GM12878 (cell line): ENCODE results near the gene BBC3. TPM values are rescaled to one million over a fixed set of nuclear protein-coding genes. Genes with fewer than 3 reads are reported as not detected.

Experiments used
- BCLAF1 ChIP-seq: fragments of 450-650 bp; IDR thresholded peaks from 2 replicates; pipeline ENCODE4 v1.6.1; 2017; ENCODE audit warnings: antibody characterized with exemption, mild to moderate bottlenecking, moderate library complexity
- BHLHE40 ChIP-seq, 2 experiments: fragments of 450-650 bp in 1 of 2; IDR thresholded peaks; 2 replicates each; pipeline ENCODE4 v1.6.1; 2011 to 2017; ENCODE audit warnings: low read depth in 2 of 2, borderline replicate concordance in 1 of 2, improper control_type of control experiment in 1 of 2, low read length in 1 of 2, mild to moderate bottlenecking in 1 of 2
- BMI1 ChIP-seq: fragments of 450-650 bp; IDR thresholded peaks from 2 replicates; pipeline ENCODE4 v1.6.1; 2016; ENCODE audit warnings: mild to moderate bottlenecking, moderate library complexity, borderline replicate concordance
- CHD1 ChIP-seq: IDR thresholded peaks from 2 replicates; pipeline ENCODE4 v1.6.1; 2012; ENCODE audit warnings: low read depth, low read length, improper control_type of control experiment
- ETV6 ChIP-seq, 2 experiments: fragments of 450-650 bp in 1 of 2; IDR thresholded peaks in 1 of 2; conservative IDR thresholded peaks in 1 of 2; 2 replicates each; pipeline ENCODE4 v1.6.1; 2014; ENCODE audit warnings: antibody characterized with exemption in 1 of 2, borderline replicate concordance in 1 of 2, low read depth in 1 of 2, mild to moderate bottlenecking in 1 of 2, moderate library complexity in 1 of 2
- FOS ChIP-seq: IDR thresholded peaks from 3 replicates; pipeline ENCODE4 v1.6.1; 2011; ENCODE audit warnings: borderline replicate concordance; ENCODE audit not compliant: insufficient read length; ENCODE audit errors: extremely low read depth
- HCFC1 ChIP-seq: fragments of 150-350 bp; IDR thresholded peaks from 2 replicates; pipeline ENCODE4 v1.6.1; 2014; ENCODE audit warnings: low read length
- NFYB ChIP-seq: IDR thresholded peaks from 2 replicates; pipeline ENCODE4 v1.6.1; 2011; ENCODE audit warnings: low read depth, mild to moderate bottlenecking, low read length, improper control_type of control experiment, moderate library complexity; ENCODE audit not compliant: insufficient read depth
- RAD21 ChIP-seq: IDR thresholded peaks from 2 replicates; pipeline ENCODE4 v1.6.1; 2011; ENCODE audit warnings: mild to moderate bottlenecking, low read depth, low read length, moderate library complexity; ENCODE audit not compliant: insufficient read depth
- SUZ12 ChIP-seq: fragments of 200-600 bp; sonication (generic); IDR thresholded peaks from one replicate; pipeline ENCODE4 v1.6.1; 2018; ENCODE audit warnings: antibody characterized with exemption, mild to moderate bottlenecking; ENCODE audit not compliant: unreplicated experiment
- USF1 ChIP-seq: IDR thresholded peaks from 2 replicates; pipeline ENCODE4 v1.6.1; 2011; ENCODE audit warnings: borderline replicate concordance, low read depth, mild to moderate bottlenecking, moderate library complexity, mixed read lengths, low read length; ENCODE audit not compliant: insufficient read depth; ENCODE audit errors: extremely low read length
- ZBTB33 ChIP-seq: fragments of 450-650 bp; IDR thresholded peaks from 2 replicates; pipeline ENCODE4 v1.6.1; 2017; ENCODE audit warnings: mild to moderate bottlenecking
- ZNF24 ChIP-seq: fragments of 450-650 bp; IDR thresholded peaks from 2 replicates; pipeline ENCODE4 v1.6.1; 2017; ENCODE audit warnings: antibody characterized with exemption, mild to moderate bottlenecking
- ZNF274 ChIP-seq: IDR thresholded peaks from one replicate; pipeline ENCODE4 v1.8.0; 2011; ENCODE audit not compliant: insufficient read length, insufficient read depth
- polyA plus RNA-seq, 11 experiments: library from polyadenylated mRNA; depleted of rRNA in 4 of 11; unstranded in 6 of 11; stranded (reverse) in 5 of 11; fragments of >200 nt; fragmentation: Nextera tagmentation in 4 of 11; fragmentation: Illumina TruSeq in 1 of 11; extraction: Ambion mirVana in 4 of 11; extraction: Trizol in 1 of 11; gene quantifications; 1 replicate in 1 of 11; 2 replicates in 10 of 11; pipeline versions ENCODE4 v1.2.1 to v1.2.3, GENCODE V29; 2011 to 2016; ENCODE audit warnings: inconsistent platforms in 2 of 11, missing spikeins in 2 of 11, low read depth in 1 of 11
- total RNA-seq, 4 experiments: library from RNA; depleted of rRNA in 3 of 4; stranded (reverse); fragments of >200 nt in 3 of 4; fragmentation: Illumina TruSeq in 1 of 4; extraction: Trizol in 1 of 4; gene quantifications; 2 replicates each; pipeline versions ENCODE4 v1.2.1 to v1.2.3, GENCODE V29; 2013 to 2021
- TF ChIP-seq, protein P1 (sequence below): IDR thresholded peaks from 2 replicates; pipeline ENCODE4 v1.6.1; 2012; ENCODE audit warnings: low read depth, low read length, improper control_type of control experiment
- TF ChIP-seq, protein P2 (sequence below): IDR thresholded peaks from 2 replicates; pipeline ENCODE4 v1.6.1; 2012; ENCODE audit warnings: improper control_type of control experiment, low read depth, low read length; ENCODE audit not compliant: insufficient replicate concordance

The BBC3 gene
- total and polyA plus RNA-seq, 10 of the 15 experiments (the other 5 are each of a cell fraction or from before 2014, with no cell fraction given), result 0.10 to 17.9 (median 7.5) TPM

- no peak for TF ChIP-seq BCLAF1
- TF ChIP-seq, protein P1, sequence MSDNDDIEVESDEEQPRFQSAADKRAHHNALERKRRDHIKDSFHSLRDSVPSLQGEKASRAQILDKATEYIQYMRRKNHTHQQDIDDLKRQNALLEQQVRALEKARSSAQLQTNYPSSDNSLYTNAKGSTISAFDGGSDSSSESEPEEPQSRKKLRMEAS, result peak; percentile 22; the same call in 1 of the 2 replicates
- TF ChIP-seq ZNF24, result no peak
- no peak for TF ChIP-seq FOS
- TF ChIP-seq ETV6 (conservative IDR thresholded peaks at IDR 0.05 in 1 of 2, IDR thresholded peaks at IDR 0.05 in 1 of 2; ENCODE audit: borderline replicate concordance in 1 of 2, low read depth in 1 of 2), result 0 out of 4 replicates have a peak, but pooled peaks of 1 of the 2 experiments have one; percentile 38
- TF ChIP-seq NFYB, result no peak
- no peak for TF ChIP-seq ZBTB33
- no peak for TF ChIP-seq BMI1
- no peak for TF ChIP-seq CHD1
- TF ChIP-seq HCFC1, result peak; percentile 16; the same call in 1 of the 2 replicates
- peak; percentile 33 to 62; a peak in 1 of 4 replicates for TF ChIP-seq BHLHE40 (IDR thresholded peaks at IDR 0.05; ENCODE audit: borderline replicate concordance in 1 of 2, low read depth in 2 of 2, low read length in 1 of 2)
- no peak for TF ChIP-seq SUZ12
- TF ChIP-seq, protein P2, sequence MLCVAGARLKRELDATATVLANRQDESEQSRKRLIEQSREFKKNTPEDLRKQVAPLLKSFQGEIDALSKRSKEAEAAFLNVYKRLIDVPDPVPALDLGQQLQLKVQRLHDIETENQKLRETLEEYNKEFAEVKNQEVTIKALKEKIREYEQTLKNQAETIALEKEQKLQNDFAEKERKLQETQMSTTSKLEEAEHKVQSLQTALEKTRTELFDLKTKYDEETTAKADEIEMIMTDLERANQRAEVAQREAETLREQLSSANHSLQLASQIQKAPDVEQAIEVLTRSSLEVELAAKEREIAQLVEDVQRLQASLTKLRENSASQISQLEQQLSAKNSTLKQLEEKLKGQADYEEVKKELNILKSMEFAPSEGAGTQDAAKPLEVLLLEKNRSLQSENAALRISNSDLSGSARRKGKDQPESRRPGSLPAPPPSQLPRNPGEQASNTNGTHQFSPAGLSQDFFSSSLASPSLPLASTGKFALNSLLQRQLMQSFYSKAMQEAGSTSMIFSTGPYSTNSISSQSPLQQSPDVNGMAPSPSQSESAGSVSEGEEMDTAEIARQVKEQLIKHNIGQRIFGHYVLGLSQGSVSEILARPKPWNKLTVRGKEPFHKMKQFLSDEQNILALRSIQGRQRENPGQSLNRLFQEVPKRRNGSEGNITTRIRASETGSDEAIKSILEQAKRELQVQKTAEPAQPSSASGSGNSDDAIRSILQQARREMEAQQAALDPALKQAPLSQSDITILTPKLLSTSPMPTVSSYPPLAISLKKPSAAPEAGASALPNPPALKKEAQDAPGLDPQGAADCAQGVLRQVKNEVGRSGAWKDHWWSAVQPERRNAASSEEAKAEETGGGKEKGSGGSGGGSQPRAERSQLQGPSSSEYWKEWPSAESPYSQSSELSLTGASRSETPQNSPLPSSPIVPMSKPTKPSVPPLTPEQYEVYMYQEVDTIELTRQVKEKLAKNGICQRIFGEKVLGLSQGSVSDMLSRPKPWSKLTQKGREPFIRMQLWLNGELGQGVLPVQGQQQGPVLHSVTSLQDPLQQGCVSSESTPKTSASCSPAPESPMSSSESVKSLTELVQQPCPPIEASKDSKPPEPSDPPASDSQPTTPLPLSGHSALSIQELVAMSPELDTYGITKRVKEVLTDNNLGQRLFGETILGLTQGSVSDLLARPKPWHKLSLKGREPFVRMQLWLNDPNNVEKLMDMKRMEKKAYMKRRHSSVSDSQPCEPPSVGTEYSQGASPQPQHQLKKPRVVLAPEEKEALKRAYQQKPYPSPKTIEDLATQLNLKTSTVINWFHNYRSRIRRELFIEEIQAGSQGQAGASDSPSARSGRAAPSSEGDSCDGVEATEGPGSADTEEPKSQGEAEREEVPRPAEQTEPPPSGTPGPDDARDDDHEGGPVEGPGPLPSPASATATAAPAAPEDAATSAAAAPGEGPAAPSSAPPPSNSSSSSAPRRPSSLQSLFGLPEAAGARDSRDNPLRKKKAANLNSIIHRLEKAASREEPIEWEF, result no peak
- TF ChIP-seq USF1, result no peak
- TF ChIP-seq ZNF274, result no peak
- 0 out of 2 replicates have a peak, but pooled peaks have one; percentile 15 for TF ChIP-seq RAD21
These were observed 44.3 kb downstream of the BBC3 start (continued) for GRCh38 chr19:47186446-47187334.
